GM12891 (cell line): ENCODE measurements around the gene ASCL4.

Experiments used
- DNase-seq: peaks from one replicate; pipeline ENCODE4 v3.0.0; 2011; ENCODE audit warnings: low spot score; ENCODE audit not compliant: insufficient read length
- FAIRE-seq: peaks from 2 replicates; lab custom pipeline; 2011; peaks lifted over from hg19 to GRCh38; lab: Jason Lieb, UNC
- PAX5 ChIP-seq: IDR thresholded peaks from 2 replicates; pipeline ENCODE4 v1.6.1; 2011; ENCODE audit warnings: low read length, moderate library complexity, mild to moderate bottlenecking; ENCODE audit not compliant: insufficient read depth, severe bottlenecking
- POLR2A ChIP-seq: IDR thresholded peaks from 2 replicates; pipeline ENCODE4 v1.6.1; 2011; ENCODE audit warnings: low read depth, low read length, control low read depth
- POLR2AphosphoS5 ChIP-seq: IDR thresholded peaks from 2 replicates; pipeline ENCODE4 v1.6.1; 2011; ENCODE audit warnings: low read depth, low read length, control low read depth
- POU2F2 ChIP-seq: IDR thresholded peaks from 2 replicates; pipeline ENCODE4 v1.6.1; 2011; ENCODE audit warnings: low read depth, mild to moderate bottlenecking, control low read depth, low read length, moderate library complexity
- SPI1 ChIP-seq: IDR thresholded peaks from 2 replicates; pipeline ENCODE4 v1.6.1; 2011; ENCODE audit warnings: low read depth, low read length, control low read depth
- TAF1 ChIP-seq: IDR thresholded peaks from 2 replicates; pipeline ENCODE4 v1.6.1; 2011; ENCODE audit warnings: low read depth, low read length, control low read depth

ASCL4 gene

GRCh38 chr12:107794451-107794850 lies 19.9 kb downstream of the ASCL4 start:
- no peak for FAIRE-seq
- no peak for TF ChIP-seq SPI1
- no peak for TF ChIP-seq POU2F2
- no peak for TF ChIP-seq POLR2A
- TF ChIP-seq TAF1: no peak
- no peak for TF ChIP-seq PAX5
- no peak for TF ChIP-seq POLR2AphosphoS5

GRCh38 chr12:107798580-107798979 lies 24.1 kb downstream of the ASCL4 start:
- TF ChIP-seq PAX5: no peak
- TF ChIP-seq POLR2A: no peak
- TF ChIP-seq POLR2AphosphoS5: no peak
- TF ChIP-seq SPI1: no peak
- no peak for TF ChIP-seq POU2F2
- TF ChIP-seq TAF1: no peak
- no peak for FAIRE-seq
- no peak for DNase-seq

More at GRCh38 chr12:107794451-107794850, 19.9 kb downstream of the ASCL4 start:
- no peak for DNase-seq

GRCh38 chr12:107801150-107801549 lies 26.6 kb downstream of the ASCL4 start:
- TF ChIP-seq POLR2AphosphoS5 (no peak), TAF1 (no peak), SPI1 (no peak), PAX5 (no peak), POLR2A (no peak), POU2F2 (no peak)
- FAIRE-seq (no peak), DNase-seq (no peak)

GRCh38 chr12:107803092-107803491 lies 28.6 kb downstream of the ASCL4 start:
- TF ChIP-seq POU2F2 (no peak), POLR2A (no peak), SPI1 (no peak), PAX5 (no peak), TAF1 (no peak), POLR2AphosphoS5 (no peak)
- FAIRE-seq (no peak), DNase-seq (no peak)

- no peak for FAIRE-seq
Measured at GRCh38 chr12:107805488-107806180, 31.1 kb downstream of the ASCL4 start.

GRCh38 chr12:107807471-107808150 lies 33.1 kb downstream of the ASCL4 start:
- TF ChIP-seq POU2F2 (no peak), POLR2AphosphoS5 (no peak), POLR2A (no peak), SPI1 (no peak), TAF1 (no peak), PAX5 (no peak)
- FAIRE-seq (no peak), DNase-seq (no peak)

More at GRCh38 chr12:107805488-107806180, 31.1 kb downstream of the ASCL4 start:
- no peak for TF ChIP-seq PAX5
- TF ChIP-seq POU2F2: no peak
- TF ChIP-seq POLR2AphosphoS5: no peak
- no peak for TF ChIP-seq POLR2A
- no peak for TF ChIP-seq TAF1
- no peak for TF ChIP-seq SPI1
- no peak for DNase-seq

GRCh38 chr12:107817250-107817649 lies 42.7 kb downstream of the ASCL4 start:
- TF ChIP-seq POLR2A (no peak), POLR2AphosphoS5 (no peak), POU2F2 (no peak), PAX5 (no peak), SPI1 (no peak), TAF1 (no peak)
- FAIRE-seq: no peak
- DNase-seq: no peak

GRCh38 chr12:107818984-107819383 lies 44.5 kb downstream of the ASCL4 start:
- FAIRE-seq (no peak), DNase-seq (no peak)

GRCh38 chr12:107822356-107822755 lies 47.9 kb downstream of the ASCL4 start:
- DNase-seq: no peak
- no peak for FAIRE-seq
- TF ChIP-seq POLR2A: no peak
- no peak for TF ChIP-seq TAF1
- no peak for TF ChIP-seq SPI1
- no peak for TF ChIP-seq POLR2AphosphoS5
- TF ChIP-seq PAX5: no peak
- TF ChIP-seq POU2F2: no peak

More at GRCh38 chr12:107818984-107819383, 44.5 kb downstream of the ASCL4 start:
- TF ChIP-seq TAF1: no peak
- TF ChIP-seq POLR2AphosphoS5: no peak
- no peak for TF ChIP-seq PAX5
- TF ChIP-seq POU2F2: no peak
- no peak for TF ChIP-seq POLR2A
- TF ChIP-seq SPI1: no peak
